Uterus (tissue), 2 donors: ENCODE data around the gene ESRRB.

Experiments used
- POLR2A ChIP-seq, 2 donors: fragments of 450-650 bp; IDR thresholded peaks; one replicate each; pipeline ENCODE4 v1.6.1; 2016; ENCODE audit warnings: antibody characterized with exemption in 2 of 2, mild to moderate bottlenecking in 1 of 2, moderate library complexity in 1 of 2
- TF ChIP-seq, protein P1 (sequence below), 4 experiments: fragments of 200-600 bp in 2 of 4; fragments of 450-650 bp in 2 of 4; sonication (generic) in 2 of 4; IDR thresholded peaks; one replicate each; pipeline ENCODE4 v1.5.1; 2016 to 2019; ENCODE audit warnings: antibody characterized with exemption in 4 of 4, mild to moderate bottlenecking in 2 of 4, moderate library complexity in 1 of 4

DNA sequence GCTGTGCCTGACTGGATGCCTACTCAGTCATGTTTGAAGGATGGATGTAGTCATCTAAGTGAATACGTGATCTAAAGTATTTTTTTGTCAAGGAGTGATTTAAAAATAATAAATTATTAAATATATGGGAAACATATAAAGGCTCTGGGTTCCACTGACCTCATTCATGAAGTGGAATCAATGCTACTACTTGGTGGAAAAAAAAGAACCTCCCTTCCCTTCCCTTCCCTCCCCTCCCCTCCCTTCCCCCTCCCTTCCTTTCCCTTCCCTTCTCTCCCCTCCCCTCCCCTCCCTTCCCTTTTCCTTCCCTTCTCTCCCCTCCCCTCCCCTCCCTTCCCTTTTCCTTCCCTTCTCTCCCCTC, 162.7 kb downstream of the ESRRB start:
- TF ChIP-seq, protein P1, sequence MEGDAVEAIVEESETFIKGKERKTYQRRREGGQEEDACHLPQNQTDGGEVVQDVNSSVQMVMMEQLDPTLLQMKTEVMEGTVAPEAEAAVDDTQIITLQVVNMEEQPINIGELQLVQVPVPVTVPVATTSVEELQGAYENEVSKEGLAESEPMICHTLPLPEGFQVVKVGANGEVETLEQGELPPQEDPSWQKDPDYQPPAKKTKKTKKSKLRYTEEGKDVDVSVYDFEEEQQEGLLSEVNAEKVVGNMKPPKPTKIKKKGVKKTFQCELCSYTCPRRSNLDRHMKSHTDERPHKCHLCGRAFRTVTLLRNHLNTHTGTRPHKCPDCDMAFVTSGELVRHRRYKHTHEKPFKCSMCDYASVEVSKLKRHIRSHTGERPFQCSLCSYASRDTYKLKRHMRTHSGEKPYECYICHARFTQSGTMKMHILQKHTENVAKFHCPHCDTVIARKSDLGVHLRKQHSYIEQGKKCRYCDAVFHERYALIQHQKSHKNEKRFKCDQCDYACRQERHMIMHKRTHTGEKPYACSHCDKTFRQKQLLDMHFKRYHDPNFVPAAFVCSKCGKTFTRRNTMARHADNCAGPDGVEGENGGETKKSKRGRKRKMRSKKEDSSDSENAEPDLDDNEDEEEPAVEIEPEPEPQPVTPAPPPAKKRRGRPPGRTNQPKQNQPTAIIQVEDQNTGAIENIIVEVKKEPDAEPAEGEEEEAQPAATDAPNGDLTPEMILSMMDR (IDR thresholded peaks at IDR 0.05): no peak
- TF ChIP-seq POLR2A (IDR thresholded peaks at IDR 0.05): no peak
